HCT116 (cell line): Measurements from ENCODE around the gene ATF5. TPM values are rescaled to one million over a fixed set of nuclear protein-coding genes. Genes with fewer than 3 reads are reported as not detected.
A peak's percentile ranks its signal among the peaks of the same experiment; 100 is the strongest.

Experiments
- ATAC-seq: fragments of 200-7000 bp; cut with Tn5 transposase; 2 replicates; pipeline ENCODE4 v1.9.1; 2020; ENCODE audit warnings: mild to moderate bottlenecking, moderate library complexity
- BruUV-seq: library from RNA; stranded (reverse); fragments of 400-500 nt; replicated peaks from 2 replicates; lab custom pipeline; 2021; lab: Mats Ljungman, UMichigan
- CTCF ChIA-PET: fragments of 300-600 bp; sonication (Branson Sonifier 250); formaldehyde crosslinking; loops from one replicate; lab custom pipeline; 2021; ENCODE audit warnings: antibody characterized with exemption; lab: Charles Lee
- POLR2A ChIA-PET: fragments of 300-600, 350-600 bp; sonication (Branson Sonifier 250); formaldehyde crosslinking; loops from one replicate; lab custom pipeline; 2021; ENCODE audit warnings: antibody characterized with exemption; lab: Charles Lee
- RAD21 ChIA-PET, 2 experiments: fragments of 300-600 bp; sonication (Branson Sonifier 250); formaldehyde crosslinking; loops; one replicate each; lab custom pipeline; 2023; ENCODE audit warnings: low total read pairs in 2 of 2; ENCODE audit not compliant: uncharacterized antibody in 2 of 2, unreplicated experiment in 2 of 2, low non-redundant PET in 1 of 2; lab: Charles Lee
- DNase-seq: peaks from one replicate; pipeline ENCODE4 v3.0.0-alpha.2; 2010; ENCODE audit warnings: low read depth, low spot score
- H2AFZ ChIP-seq: fragments of 200-600 bp; shearing (Covaris generic), sonication (generic); 2 replicates; pipeline ENCODE4 v1.6.1; 2017; ENCODE audit warnings: low read depth, mixed run types, mixed read lengths, antibody characterized with exemption, low read length; ENCODE audit not compliant: poor library complexity, severe bottlenecking
- H3K27ac ChIP-seq: 2 replicates; pipeline ENCODE4 v1.5.1; 2012; ENCODE audit warnings: low read depth, low read length
- H3K27me3 ChIP-seq: fragments of 200-600 bp; sonication (generic); 2 replicates; pipeline ENCODE4 v1.6.1; 2016; ENCODE audit warnings: mixed run types, low read length, mixed read lengths; ENCODE audit not compliant: insufficient read depth
- H3K36me3 ChIP-seq, 2 experiments: fragments of 200-500 bp in 1 of 2; fragments of 200-600 bp in 1 of 2; sonication (Bioruptor generic) in 1 of 2; sonication (generic) in 1 of 2; 2 replicates each; pipeline versions ENCODE4 v1.5.1 to v1.6.1; 2014 to 2016; ENCODE audit warnings: low read length in 2 of 2, inconsistent platforms in 1 of 2, mixed read lengths in 1 of 2, mixed run types in 1 of 2; ENCODE audit not compliant: insufficient read depth in 2 of 2, control insufficient read depth in 1 of 2
- H3K4me1 ChIP-seq, 2 experiments: fragments of 200-600 bp in 1 of 2; sonication (generic) in 1 of 2; 2 replicates each; pipeline versions ENCODE4 v1.5.1 to v1.6.1; 2012 to 2017; ENCODE audit warnings: low read length in 2 of 2, inconsistent platforms in 1 of 2, mild to moderate bottlenecking in 1 of 2, mixed read lengths in 1 of 2, mixed run types in 1 of 2, moderate library complexity in 1 of 2; ENCODE audit not compliant: insufficient read depth in 2 of 2, control insufficient read depth in 1 of 2
- H3K4me2 ChIP-seq: fragments of 200-600 bp; sonication (generic); 2 replicates; pipeline ENCODE4 v1.6.1; 2017; ENCODE audit warnings: mixed run types, low read length, mixed read lengths
- H3K4me3 ChIP-seq, 2 experiments: fragments of 200-600 bp in 1 of 2; sonication (generic) in 1 of 2; replicated peaks in 1 of 2; 2 replicates each; pipeline ENCODE4 v1.5.1; 2011 to 2016; ENCODE audit warnings: low read length in 2 of 2, control low read depth in 1 of 2, low read depth in 1 of 2, mild to moderate bottlenecking in 1 of 2, mixed read lengths in 1 of 2, mixed run types in 1 of 2
- H3K79me2 ChIP-seq: fragments of 200-600 bp; sonication (generic); 2 replicates; pipeline ENCODE4 v1.6.1; 2017; ENCODE audit warnings: mild to moderate bottlenecking, mixed run types, low read length, moderate library complexity, mixed read lengths; ENCODE audit not compliant: insufficient read depth
- H3K9ac ChIP-seq: fragments of 200-600 bp; sonication (generic); 2 replicates; pipeline ENCODE4 v1.6.1; 2016; ENCODE audit warnings: low read length, mixed read lengths
- H3K9me2 ChIP-seq: fragments of 200-600 bp; sonication (generic), shearing (Covaris generic); 2 replicates; pipeline ENCODE4 v1.6.1; 2017; ENCODE audit warnings: mixed run types, mild to moderate bottlenecking, moderate library complexity; ENCODE audit not compliant: insufficient read depth
- H3K9me3 ChIP-seq, 2 experiments: fragments of 200-500 bp in 1 of 2; fragments of 200-600 bp in 1 of 2; sonication (Bioruptor generic) in 1 of 2; sonication (generic) in 1 of 2; 2 replicates each; pipeline ENCODE4 v1.6.1; 2014 to 2017; ENCODE audit warnings: low read length in 2 of 2, mixed read lengths in 2 of 2, inconsistent platforms in 1 of 2, low read depth in 1 of 2, mild to moderate bottlenecking in 1 of 2, mixed run types in 1 of 2, moderate library complexity in 1 of 2; ENCODE audit not compliant: control insufficient read depth in 1 of 2, insufficient read depth in 1 of 2
- H4K20me1 ChIP-seq: fragments of 200-600 bp; sonication (generic), shearing (Covaris generic); 2 replicates; pipeline ENCODE4 v1.6.1; 2017; ENCODE audit warnings: mixed run types, mild to moderate bottlenecking, moderate library complexity; ENCODE audit not compliant: insufficient read depth
- EGR1 ChIP-seq: IDR thresholded peaks from 2 replicates; pipeline ENCODE4 v1.6.1; 2012; ENCODE audit warnings: low read depth
- ELF1 ChIP-seq: IDR thresholded peaks from 2 replicates; pipeline ENCODE4 v1.6.1; 2012; ENCODE audit warnings: low read depth, borderline replicate concordance
- EZH2 ChIP-seq: fragments of 200-600 bp; sonication (generic); IDR thresholded peaks from 2 replicates; pipeline ENCODE4 v1.6.1; 2017; ENCODE audit warnings: antibody characterized with exemption, mixed run types
- JUND ChIP-seq: IDR thresholded peaks from 2 replicates; pipeline ENCODE4 v1.6.1; 2012
- POLR2A ChIP-seq: IDR thresholded peaks from 2 replicates; pipeline ENCODE4 v1.7.0; 2011; ENCODE audit warnings: borderline replicate concordance; ENCODE audit not compliant: insufficient read depth, insufficient read length; ENCODE audit errors: extremely low read depth
- POLR2AphosphoS5 ChIP-seq: IDR thresholded peaks from 2 replicates; pipeline ENCODE4 v1.6.1; 2011; ENCODE audit warnings: mild to moderate bottlenecking, low read depth, low read length, moderate library complexity
- SIN3A ChIP-seq: IDR thresholded peaks from 2 replicates; pipeline ENCODE4 v1.6.1; 2012; ENCODE audit warnings: low read depth
- SP1 ChIP-seq: IDR thresholded peaks from 2 replicates; pipeline ENCODE4 v1.6.1; 2012; ENCODE audit warnings: low read depth
- TCF7L2 ChIP-seq: IDR thresholded peaks from 2 replicates; pipeline ENCODE4 v1.7.0; 2011; ENCODE audit warnings: borderline replicate concordance, inconsistent platforms; ENCODE audit not compliant: insufficient read depth, insufficient read length; ENCODE audit errors: extremely low read depth
- YY1 ChIP-seq: IDR thresholded peaks from 2 replicates; pipeline ENCODE4 v1.6.1; 2011; ENCODE audit warnings: low read length, low read depth, moderate library complexity, mild to moderate bottlenecking; ENCODE audit not compliant: insufficient replicate concordance; ENCODE audit errors: extremely low read depth
- ZFX ChIP-seq: fragments of 450-650 bp; IDR thresholded peaks from 2 replicates; pipeline ENCODE4 v1.6.1; 2017
- intact Hi-C: fragments of 100-400 bp; cut with micrococcal nuclease; formaldehyde crosslinking; loops from 2 replicates; pipeline ENCODE4 v1.10.0; 2022
- total RNA-seq: library from RNA; stranded (reverse); gene quantifications from one replicate; pipeline ENCODE4 v1.2.1, GENCODE V29; 2021; ENCODE audit not compliant: unreplicated experiment
- TF ChIP-seq, protein P1 (sequence below): IDR thresholded peaks from 2 replicates; pipeline ENCODE4 v1.6.1; 2012

The ATF5 gene
- total RNA-seq, 1 experiment from 2014 or later: 28.2 TPM

- Histone ChIP-seq H3K4me2 (peak overlapping the region; percentile 100), H3K36me3 (peaks cover 6 to 29% of the 10 kb centered on the region in 2 experiments; a peak in 3 of 4 replicates), H2AFZ (no peak overlapping the region), H3K27ac (peak overlapping the region; percentile 99), H3K4me3 (peak overlapping the region; percentile 58 to 97), H3K9me2 (no peaks in the 10 kb centered on the region), H3K4me1 (peaks cover 11 to 29% of the 10 kb centered on the region in 2 experiments; a peak in 3 of 4 replicates), H3K27me3 (no peaks in the 10 kb centered on the region), H3K79me2 (peaks cover 51% of the 10 kb centered on the region), H3K9me3 (no peaks in the 10 kb centered on the region), H4K20me1 (no peaks in the 10 kb centered on the region), H3K9ac (peak overlapping the region; percentile 82)
- peak; percentile 77 for TF ChIP-seq POLR2A
- no peak for TF ChIP-seq EZH2
- no peak for TF ChIP-seq ELF1
- TF ChIP-seq, protein P1, sequence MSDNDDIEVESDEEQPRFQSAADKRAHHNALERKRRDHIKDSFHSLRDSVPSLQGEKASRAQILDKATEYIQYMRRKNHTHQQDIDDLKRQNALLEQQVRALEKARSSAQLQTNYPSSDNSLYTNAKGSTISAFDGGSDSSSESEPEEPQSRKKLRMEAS: peak; percentile 90; the same call in 1 of the 2 replicates
- peak; percentile 45; the same call in 1 of the 2 replicates for TF ChIP-seq POLR2AphosphoS5
- no peak for TF ChIP-seq JUND
- TF ChIP-seq YY1: peak; percentile 30
- TF ChIP-seq SIN3A: 0 out of 2 replicates have a peak, but pooled peaks have one; percentile 43
- TF ChIP-seq TCF7L2: peak; percentile 33
- TF ChIP-seq EGR1: no peak
- TF ChIP-seq ZFX: no peak
- TF ChIP-seq SP1: peak; percentile 76
- ChIA-PET POLR2A (interaction anchor here (0.6 to 1.8 kb wide), 12 partner anchors 12 to 970 kb away, joined by 3 to 12 read pairs (median 4); no protein-coding TSS in a partner anchor), CTCF (interaction anchor here (0.8 to 1.6 kb wide), 2 partner anchors 125 to 206 kb away, joined by 3 to 7 read pairs; no protein-coding TSS in a partner anchor), RAD21 (interaction anchor here in 1 of 2 experiments (1.1 kb wide), 1 partner anchor 65 kb away, joined by 4 read pairs; no protein-coding TSS in a partner anchor)
- no TSS peak for BruUV-seq
- peak; percentile 98 for DNase-seq
- ATAC-seq: peak; percentile 88
- intact Hi-C loops: no loop called here
These were observed 842 bp downstream of the ATF5 start for GRCh38 chr19:49929611-49930482.
